ENCODE measurements around the gene TMEM35B. TPM values are rescaled to one million over a fixed set of nuclear protein-coding genes. Genes with fewer than 3 reads are reported as not detected.
"Not testable (repeated sequence)": the region's sequence is repeated elsewhere in the genome, so short reads cannot be mapped to it uniquely, and the experiment has no call there.

TMEM35B gene
- total and polyA plus RNA-seq, 2 experiments from 2014 or later, result 7.6 to 27.1 TPM

DNA sequence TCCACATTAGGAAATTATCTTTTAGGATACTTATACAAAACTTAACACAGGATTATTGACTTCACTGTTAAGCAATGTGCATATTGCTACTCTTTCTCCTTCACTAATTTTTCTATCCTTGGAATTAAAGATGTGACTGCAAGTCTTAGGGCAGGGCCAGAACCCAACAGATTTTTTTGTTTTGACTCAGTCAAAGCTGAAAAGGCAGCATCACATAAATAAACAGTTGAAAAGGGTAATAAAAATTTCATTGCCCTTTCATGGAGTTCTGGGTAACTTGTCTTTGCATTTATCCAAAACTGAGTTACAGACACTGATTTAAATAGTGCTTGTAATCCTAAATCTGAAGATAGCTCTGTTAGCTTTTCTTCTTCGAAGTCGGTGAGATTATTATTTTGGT is 1.9 kb upstream of the TMEM35B start:
- Mint-ChIP-seq H3K9me3 (no peaks in the 10 kb centered on the region), H3K4me1 (peaks cover 13% of the 10 kb centered on the region; the same call in 2 of the 3 replicates), H3K27ac (no peak overlapping the region), H3K27me3 (ENCODE audit: insufficient read depth, low read depth, poor library complexity) (no peaks in the 10 kb centered on the region), H3K4me3 (no peak overlapping the region), H3K36me3 (ENCODE audit: low read depth) (no peaks in the 10 kb centered on the region)
- Histone ChIP-seq H3K4me2 (no peak overlapping the region), H3F3A (replicated peaks; ENCODE audit: low read depth) (peaks cover 11% of the 10 kb centered on the region; the same call in 1 of the 2 replicates), H3K27ac (ENCODE audit: low read depth) (no peak overlapping the region), H4K20me1 (replicated peaks; ENCODE audit: insufficient read depth) (no peaks in the 10 kb centered on the region; the same call in 1 of the 2 replicates), H3K9me2 (ENCODE audit: insufficient read depth) (no peaks in the 10 kb centered on the region), H3K4me3 (no peak overlapping the region), H3K36me3 (ENCODE audit: insufficient read depth) (0 out of 2 replicates have a peak, but pooled peaks cover 5% of the 10 kb centered on the region), H3K4me1 (ENCODE audit: insufficient read depth) (peaks cover 9% of the 10 kb centered on the region; the same call in 1 of the 2 replicates), H2AFZ (no peak overlapping the region), H3K79me2 (replicated peaks; ENCODE audit: insufficient read depth) (no peaks in the 10 kb centered on the region), H3K27me3 (ENCODE audit: insufficient read depth) (no peaks in the 10 kb centered on the region)
- no peak for DNase-seq (ENCODE audit: low spot score)
- ATAC-seq, result no peak
- TF ChIP-seq STAT1 (IDR thresholded peaks at IDR 0.05; ENCODE audit: unreplicated experiment) (no peak), ZNF114 (CRISPR knock-in tag; IDR thresholded peaks at IDR 0.05) (no peak), ZNF331 (CRISPR knock-in tag; IDR thresholded peaks at IDR 0.05; ENCODE audit: low read depth) (no peak), JUNB (IDR thresholded peaks at IDR 0.05; ENCODE audit: unreplicated experiment) (no peak), NANOG (IDR thresholded peaks at IDR 0.05; ENCODE audit: borderline replicate concordance) (no peak), CREB1 (CRISPR knock-in tag; IDR thresholded peaks at IDR 0.05; ENCODE audit: low read depth) (no peak), EZH2 (IDR thresholded peaks at IDR 0.05; ENCODE audit: low read depth, unreplicated experiment) (no peak)
- TF ChIP-seq, protein P1, sequence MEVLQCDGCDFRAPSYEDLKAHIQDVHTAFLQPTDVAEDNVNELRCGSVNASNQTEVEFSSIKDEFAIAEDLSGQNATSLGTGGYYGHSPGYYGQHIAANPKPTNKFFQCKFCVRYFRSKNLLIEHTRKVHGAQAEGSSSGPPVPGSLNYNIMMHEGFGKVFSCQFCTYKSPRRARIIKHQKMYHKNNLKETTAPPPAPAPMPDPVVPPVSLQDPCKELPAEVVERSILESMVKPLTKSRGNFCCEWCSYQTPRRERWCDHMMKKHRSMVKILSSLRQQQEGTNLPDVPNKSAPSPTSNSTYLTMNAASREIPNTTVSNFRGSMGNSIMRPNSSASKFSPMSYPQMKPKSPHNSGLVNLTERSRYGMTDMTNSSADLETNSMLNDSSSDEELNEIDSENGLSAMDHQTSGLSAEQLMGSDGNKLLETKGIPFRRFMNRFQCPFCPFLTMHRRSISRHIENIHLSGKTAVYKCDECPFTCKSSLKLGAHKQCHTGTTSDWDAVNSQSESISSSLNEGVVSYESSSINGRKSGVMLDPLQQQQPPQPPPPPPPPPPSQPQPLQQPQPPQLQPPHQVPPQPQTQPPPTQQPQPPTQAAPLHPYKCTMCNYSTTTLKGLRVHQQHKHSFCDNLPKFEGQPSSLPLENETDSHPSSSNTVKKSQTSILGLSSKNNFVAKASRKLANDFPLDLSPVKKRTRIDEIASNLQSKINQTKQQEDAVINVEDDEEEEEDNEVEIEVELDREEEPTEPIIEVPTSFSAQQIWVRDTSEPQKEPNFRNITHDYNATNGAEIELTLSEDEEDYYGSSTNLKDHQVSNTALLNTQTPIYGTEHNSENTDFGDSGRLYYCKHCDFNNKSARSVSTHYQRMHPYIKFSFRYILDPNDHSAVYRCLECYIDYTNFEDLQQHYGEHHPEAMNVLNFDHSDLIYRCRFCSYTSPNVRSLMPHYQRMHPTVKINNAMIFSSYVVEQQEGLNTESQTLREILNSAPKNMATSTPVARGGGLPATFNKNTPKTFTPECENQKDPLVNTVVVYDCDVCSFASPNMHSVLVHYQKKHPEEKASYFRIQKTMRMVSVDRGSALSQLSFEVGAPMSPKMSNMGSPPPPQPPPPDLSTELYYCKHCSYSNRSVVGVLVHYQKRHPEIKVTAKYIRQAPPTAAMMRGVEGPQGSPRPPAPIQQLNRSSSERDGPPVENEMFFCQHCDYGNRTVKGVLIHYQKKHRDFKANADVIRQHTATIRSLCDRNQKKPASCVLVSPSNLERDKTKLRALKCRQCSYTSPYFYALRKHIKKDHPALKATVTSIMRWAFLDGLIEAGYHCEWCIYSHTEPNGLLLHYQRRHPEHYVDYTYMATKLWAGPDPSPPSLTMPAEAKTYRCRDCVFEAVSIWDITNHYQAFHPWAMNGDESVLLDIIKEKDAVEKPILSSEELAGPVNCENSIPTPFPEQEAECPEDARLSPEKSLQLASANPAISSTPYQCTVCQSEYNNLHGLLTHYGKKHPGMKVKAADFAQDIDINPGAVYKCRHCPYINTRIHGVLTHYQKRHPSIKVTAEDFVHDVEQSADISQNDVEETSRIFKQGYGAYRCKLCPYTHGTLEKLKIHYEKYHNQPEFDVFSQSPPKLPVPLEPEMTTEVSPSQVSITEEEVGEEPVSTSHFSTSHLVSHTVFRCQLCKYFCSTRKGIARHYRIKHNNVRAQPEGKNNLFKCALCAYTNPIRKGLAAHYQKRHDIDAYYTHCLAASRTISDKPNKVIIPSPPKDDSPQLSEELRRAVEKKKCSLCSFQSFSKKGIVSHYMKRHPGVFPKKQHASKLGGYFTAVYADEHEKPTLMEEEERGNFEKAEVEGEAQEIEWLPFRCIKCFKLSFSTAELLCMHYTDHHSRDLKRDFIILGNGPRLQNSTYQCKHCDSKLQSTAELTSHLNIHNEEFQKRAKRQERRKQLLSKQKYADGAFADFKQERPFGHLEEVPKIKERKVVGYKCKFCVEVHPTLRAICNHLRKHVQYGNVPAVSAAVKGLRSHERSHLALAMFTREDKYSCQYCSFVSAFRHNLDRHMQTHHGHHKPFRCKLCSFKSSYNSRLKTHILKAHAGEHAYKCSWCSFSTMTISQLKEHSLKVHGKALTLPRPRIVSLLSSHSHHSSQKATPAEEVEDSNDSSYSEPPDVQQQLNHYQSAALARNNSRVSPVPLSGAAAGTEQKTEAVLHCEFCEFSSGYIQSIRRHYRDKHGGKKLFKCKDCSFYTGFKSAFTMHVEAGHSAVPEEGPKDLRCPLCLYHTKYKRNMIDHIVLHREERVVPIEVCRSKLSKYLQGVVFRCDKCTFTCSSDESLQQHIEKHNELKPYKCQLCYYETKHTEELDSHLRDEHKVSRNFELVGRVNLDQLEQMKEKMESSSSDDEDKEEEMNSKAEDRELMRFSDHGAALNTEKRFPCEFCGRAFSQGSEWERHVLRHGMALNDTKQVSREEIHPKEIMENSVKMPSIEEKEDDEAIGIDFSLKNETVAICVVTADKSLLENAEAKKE (CRISPR knock-in tag; IDR thresholded peaks at IDR 0.05), result no peak
- TF ChIP-seq, protein P2, sequence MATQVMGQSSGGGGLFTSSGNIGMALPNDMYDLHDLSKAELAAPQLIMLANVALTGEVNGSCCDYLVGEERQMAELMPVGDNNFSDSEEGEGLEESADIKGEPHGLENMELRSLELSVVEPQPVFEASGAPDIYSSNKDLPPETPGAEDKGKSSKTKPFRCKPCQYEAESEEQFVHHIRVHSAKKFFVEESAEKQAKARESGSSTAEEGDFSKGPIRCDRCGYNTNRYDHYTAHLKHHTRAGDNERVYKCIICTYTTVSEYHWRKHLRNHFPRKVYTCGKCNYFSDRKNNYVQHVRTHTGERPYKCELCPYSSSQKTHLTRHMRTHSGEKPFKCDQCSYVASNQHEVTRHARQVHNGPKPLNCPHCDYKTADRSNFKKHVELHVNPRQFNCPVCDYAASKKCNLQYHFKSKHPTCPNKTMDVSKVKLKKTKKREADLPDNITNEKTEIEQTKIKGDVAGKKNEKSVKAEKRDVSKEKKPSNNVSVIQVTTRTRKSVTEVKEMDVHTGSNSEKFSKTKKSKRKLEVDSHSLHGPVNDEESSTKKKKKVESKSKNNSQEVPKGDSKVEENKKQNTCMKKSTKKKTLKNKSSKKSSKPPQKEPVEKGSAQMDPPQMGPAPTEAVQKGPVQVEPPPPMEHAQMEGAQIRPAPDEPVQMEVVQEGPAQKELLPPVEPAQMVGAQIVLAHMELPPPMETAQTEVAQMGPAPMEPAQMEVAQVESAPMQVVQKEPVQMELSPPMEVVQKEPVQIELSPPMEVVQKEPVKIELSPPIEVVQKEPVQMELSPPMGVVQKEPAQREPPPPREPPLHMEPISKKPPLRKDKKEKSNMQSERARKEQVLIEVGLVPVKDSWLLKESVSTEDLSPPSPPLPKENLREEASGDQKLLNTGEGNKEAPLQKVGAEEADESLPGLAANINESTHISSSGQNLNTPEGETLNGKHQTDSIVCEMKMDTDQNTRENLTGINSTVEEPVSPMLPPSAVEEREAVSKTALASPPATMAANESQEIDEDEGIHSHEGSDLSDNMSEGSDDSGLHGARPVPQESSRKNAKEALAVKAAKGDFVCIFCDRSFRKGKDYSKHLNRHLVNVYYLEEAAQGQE (IDR thresholded peaks at IDR 0.05; ENCODE audit: unreplicated experiment), result no peak

- not testable (repeated sequence) for H3K9me3 Mint-ChIP-seq; H3K9me2 ChIP-seq (ENCODE audit: insufficient read depth); DNase-seq (ENCODE audit: low spot score); H3K4me1 ChIP-seq (ENCODE audit: insufficient read depth); ATAC-seq; H3K27ac Mint-ChIP-seq; H3K79me2 ChIP-seq (replicated peaks; ENCODE audit: insufficient read depth); H3K36me3 ChIP-seq (ENCODE audit: insufficient read depth); H4K20me1 ChIP-seq (replicated peaks; ENCODE audit: insufficient read depth); H3K36me3 Mint-ChIP-seq (ENCODE audit: low read depth); H3K27me3 ChIP-seq (ENCODE audit: insufficient read depth); H3K27me3 Mint-ChIP-seq (ENCODE audit: insufficient read depth, low read depth, poor library complexity); H3K27ac ChIP-seq (ENCODE audit: low read depth)
- Mint-ChIP-seq H3K4me1 (peaks cover 13% of the 10 kb centered on the region; the same call in 2 of the 3 replicates), H3K4me3 (peak overlapping the region; percentile 96)
- Histone ChIP-seq H2AFZ (peak overlapping the region; percentile 94), H3K4me3 (peak overlapping the region; percentile 78), H3F3A (replicated peaks; ENCODE audit: low read depth) (peaks cover 11% of the 10 kb centered on the region; the same call in 1 of the 2 replicates), H3K4me2 (peak overlapping the region; percentile 92)
Observed at GRCh38 chr1:34985609-34985904, 410 bp upstream of the TMEM35B start.

All from GM23338 (cell line).